H9 (cell line): Measurements from ENCODE around the gene IL12A. TPM values are rescaled to one million over a fixed set of nuclear protein-coding genes. Genes with fewer than 3 reads are reported as not detected.

Source experiments
- DNase-seq: peaks from one replicate; pipeline ENCODE4 v3.0.0-alpha.2; 2017
- H2AFZ ChIP-seq: one replicate; pipeline ENCODE4 v1.6.1; 2013; ENCODE audit warnings: mild to moderate bottlenecking, low read length, control low read depth, moderate library complexity
- H2AK5ac ChIP-seq: 2 replicates; pipeline ENCODE4 v1.6.1; 2013; ENCODE audit warnings: low read length, control low read depth, mixed read lengths; ENCODE audit not compliant: insufficient read length
- H2BK120ac ChIP-seq: one replicate; pipeline ENCODE4 v1.6.1; 2013; ENCODE audit warnings: low read depth, mild to moderate bottlenecking, low read length, control low read depth, inconsistent platforms; ENCODE audit not compliant: poor library complexity, severe bottlenecking
- H2BK12ac ChIP-seq: 2 replicates; pipeline ENCODE4 v1.6.1; 2013; ENCODE audit warnings: low read length, control low read depth, mixed read lengths, low read depth; ENCODE audit not compliant: insufficient read length
- H2BK15ac ChIP-seq: 2 replicates; pipeline ENCODE4 v1.6.1; 2013; ENCODE audit warnings: low read depth, low read length, control low read depth
- H2BK20ac ChIP-seq: one replicate; pipeline ENCODE4 v1.6.1; 2013; ENCODE audit warnings: low read depth, mild to moderate bottlenecking, low read length, control low read depth, inconsistent platforms; ENCODE audit not compliant: poor library complexity, severe bottlenecking
- H2BK5ac ChIP-seq: 2 replicates; pipeline ENCODE4 v1.6.1; 2013; ENCODE audit warnings: low read length, control low read depth, mixed read lengths; ENCODE audit not compliant: insufficient read length
- H3K14ac ChIP-seq: 2 replicates; pipeline ENCODE4 v1.6.1; 2013; ENCODE audit warnings: low read length, control low read depth; ENCODE audit not compliant: insufficient read depth
- H3K18ac ChIP-seq: 2 replicates; pipeline ENCODE4 v1.6.1; 2013; ENCODE audit warnings: low read depth, mild to moderate bottlenecking, mixed read lengths, low read length, control low read depth; ENCODE audit not compliant: insufficient read length
- H3K23ac ChIP-seq: 2 replicates; pipeline ENCODE4 v1.6.1; 2013; ENCODE audit warnings: low read length, control low read depth, mixed read lengths, low read depth; ENCODE audit not compliant: insufficient read length
- H3K23me2 ChIP-seq: 2 replicates; pipeline ENCODE4 v1.6.1; 2013; ENCODE audit warnings: low read depth, mild to moderate bottlenecking, mixed read lengths, low read length, control low read depth; ENCODE audit not compliant: insufficient read length, poor library complexity, severe bottlenecking
- H3K27ac ChIP-seq: 2 replicates; pipeline ENCODE4 v1.5.1; 2013; ENCODE audit warnings: low read length, control low read depth, mixed read lengths, low read depth; ENCODE audit not compliant: insufficient read length
- H3K27me3 ChIP-seq: 2 replicates; pipeline ENCODE4 v1.6.1; 2013; ENCODE audit warnings: low read length, control low read depth, inconsistent platforms; ENCODE audit not compliant: insufficient read depth
- H3K4ac ChIP-seq: 2 replicates; pipeline ENCODE4 v1.6.1; 2013; ENCODE audit warnings: low read depth, mild to moderate bottlenecking, control low read depth, inconsistent platforms, low read length, moderate library complexity
- H3K4me1 ChIP-seq: 2 replicates; pipeline ENCODE4 v1.6.1; 2013; ENCODE audit warnings: low read length, control low read depth, inconsistent platforms; ENCODE audit not compliant: insufficient read depth
- H3K4me2 ChIP-seq: 2 replicates; pipeline ENCODE4 v1.6.1; 2013; ENCODE audit warnings: low read length, control low read depth, mixed read lengths; ENCODE audit not compliant: insufficient read length, insufficient read depth
- H3K56ac ChIP-seq: 2 replicates; pipeline ENCODE4 v1.6.1; 2013; ENCODE audit warnings: low read depth, mild to moderate bottlenecking, mixed read lengths, low read length, control low read depth; ENCODE audit not compliant: insufficient read length
- H3K79me1 ChIP-seq: 2 replicates; pipeline ENCODE4 v1.6.1; 2013; ENCODE audit warnings: low read depth, mild to moderate bottlenecking, moderate library complexity, low read length, control low read depth, inconsistent platforms; ENCODE audit not compliant: insufficient read depth, poor library complexity, severe bottlenecking
- H3K79me2 ChIP-seq: 2 replicates; pipeline ENCODE4 v1.6.1; 2013; ENCODE audit warnings: low read length, control low read depth, inconsistent platforms; ENCODE audit not compliant: insufficient read depth
- H3K9ac ChIP-seq: 2 replicates; pipeline ENCODE4 v1.6.1; 2013; ENCODE audit warnings: low read length, control low read depth, mixed read lengths; ENCODE audit not compliant: insufficient read length; ENCODE audit errors: extremely low read depth
- H3K9me3 ChIP-seq: one replicate; pipeline ENCODE4 v1.6.1; 2013; ENCODE audit warnings: low read depth, low read length, inconsistent platforms; ENCODE audit not compliant: control insufficient read depth
- H3T11ph ChIP-seq: one replicate; pipeline ENCODE4 v1.6.1; 2013; ENCODE audit warnings: mild to moderate bottlenecking, low read length, control low read depth, inconsistent platforms
- H4K20me1 ChIP-seq: one replicate; pipeline ENCODE4 v1.6.1; 2013; ENCODE audit not compliant: control insufficient read depth, insufficient read length, insufficient read depth
- H4K5ac ChIP-seq: 2 replicates; pipeline ENCODE4 v1.6.1; 2013; ENCODE audit warnings: low read depth, mild to moderate bottlenecking, mixed read lengths, low read length, control low read depth; ENCODE audit not compliant: insufficient read length
- H4K8ac ChIP-seq: replicated peaks from 2 replicates; pipeline ENCODE4 v1.6.1; 2013; ENCODE audit warnings: low read length, control low read depth, mixed read lengths, low read depth; ENCODE audit not compliant: insufficient read length
- H4K91ac ChIP-seq: 2 replicates; pipeline ENCODE4 v1.6.1; 2013; ENCODE audit warnings: low read depth, mild to moderate bottlenecking, moderate library complexity, mixed read lengths, low read length, control low read depth; ENCODE audit not compliant: insufficient read length
- H3K27ac Mint-ChIP-seq, 3 experiments: 2 replicates in 2 of 3; 3 replicates in 1 of 3; pipeline ENCODE4 v1.8.0; 2020 to 2021; ENCODE audit warnings: mixed read lengths in 3 of 3, mild to moderate bottlenecking in 1 of 3, moderate library complexity in 1 of 3
- H3K27me3 Mint-ChIP-seq: 2 replicates; pipeline ENCODE4 v1.8.0; 2021; ENCODE audit warnings: low read depth, mild to moderate bottlenecking, moderate library complexity, mixed read lengths
- H3K36me3 Mint-ChIP-seq, 3 experiments: 2 replicates in 2 of 3; 3 replicates in 1 of 3; pipeline ENCODE4 v1.8.0; 2020 to 2021; ENCODE audit warnings: low read depth in 3 of 3, mixed read lengths in 3 of 3; ENCODE audit not compliant: insufficient read depth in 1 of 3
- H3K4me1 Mint-ChIP-seq, 2 experiments: 2 replicates each; pipeline ENCODE4 v1.8.0; 2020; ENCODE audit warnings: mixed read lengths in 2 of 2
- H3K4me3 Mint-ChIP-seq, 2 experiments: 2 replicates in 1 of 2; 3 replicates in 1 of 2; pipeline ENCODE4 v1.8.0; 2020 to 2021; ENCODE audit warnings: mild to moderate bottlenecking in 2 of 2, mixed read lengths in 2 of 2, moderate library complexity in 1 of 2
- H3K9me3 Mint-ChIP-seq, 2 experiments: 2 replicates in 1 of 2; 3 replicates in 1 of 2; pipeline ENCODE4 v1.8.0; 2020; ENCODE audit warnings: mild to moderate bottlenecking in 2 of 2, mixed read lengths in 2 of 2, moderate library complexity in 1 of 2
- WGBS: extraction: QIAGEN DNeasy Blood & Tissue Kit; methylation state at CpG from one replicate; pipeline ENCODE4 v1.1.7; 2013; ENCODE audit warnings: missing lambda C conversion rate, low lambda C conversion rate, mixed read lengths; ENCODE audit not compliant: insufficient read length; ENCODE audit errors: extremely low coverage; 5-methylcytosine and 5-hydroxymethylcytosine counted together
- total RNA-seq: library from RNA; stranded (reverse); gene quantifications from 2 replicates; pipeline ENCODE4 v1.2.1, GENCODE V29; 2021
- TF ChIP-seq, protein P1 (sequence below): fragments of 200-600 bp; sonication (generic); conservative IDR thresholded peaks from 3 replicates; pipeline ENCODE4 v1.8.0; 2021; ENCODE audit warnings: antibody characterized with exemption, mild to moderate bottlenecking

Gene IL12A
- total RNA-seq, 1 experiment from 2014 or later = 0.50 TPM

DNA sequence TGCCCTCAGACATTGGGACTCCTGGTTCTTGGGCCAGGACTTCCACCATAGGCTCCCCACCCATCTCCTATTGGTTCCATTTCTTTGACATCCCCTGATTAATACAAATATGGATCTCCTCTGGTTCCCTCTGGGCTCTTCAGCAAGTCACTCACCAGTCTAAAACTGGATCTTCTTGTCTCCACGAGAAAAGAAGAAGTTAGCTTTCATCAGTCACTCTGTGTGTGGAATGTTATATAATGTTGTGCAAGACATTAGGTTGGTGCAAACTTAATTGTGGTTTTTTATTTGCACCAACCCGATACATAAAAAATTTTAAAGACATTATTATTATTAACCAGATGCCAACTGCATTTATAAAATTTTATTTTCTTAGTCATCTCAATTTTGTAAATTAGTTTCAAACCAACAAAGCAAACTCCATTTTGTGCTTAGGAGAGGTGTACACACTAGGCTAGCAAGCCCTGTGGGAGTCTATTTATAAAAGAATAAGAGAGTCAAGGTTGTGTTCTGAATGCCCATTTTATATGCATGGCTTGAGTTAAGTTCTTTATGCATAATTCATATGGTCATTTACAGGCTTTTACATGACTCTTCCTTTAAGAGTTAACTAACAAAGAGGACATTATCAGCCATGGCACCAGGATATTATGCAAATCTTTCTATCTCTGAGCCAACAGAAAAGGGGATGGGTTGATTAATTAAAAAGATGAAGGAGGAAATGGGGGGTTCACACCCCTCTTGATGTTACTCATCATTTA, 35.1 kb upstream of the IL12A start:
- no peaks in the 10 kb centered on the region for H3K27me3 ChIP-seq
- no peaks in the 10 kb centered on the region for H3K4me1 ChIP-seq
- H3K23me2 ChIP-seq = no peaks in the 10 kb centered on the region
- no peak overlapping the region for H4K8ac ChIP-seq
- TF ChIP-seq, protein P1, sequence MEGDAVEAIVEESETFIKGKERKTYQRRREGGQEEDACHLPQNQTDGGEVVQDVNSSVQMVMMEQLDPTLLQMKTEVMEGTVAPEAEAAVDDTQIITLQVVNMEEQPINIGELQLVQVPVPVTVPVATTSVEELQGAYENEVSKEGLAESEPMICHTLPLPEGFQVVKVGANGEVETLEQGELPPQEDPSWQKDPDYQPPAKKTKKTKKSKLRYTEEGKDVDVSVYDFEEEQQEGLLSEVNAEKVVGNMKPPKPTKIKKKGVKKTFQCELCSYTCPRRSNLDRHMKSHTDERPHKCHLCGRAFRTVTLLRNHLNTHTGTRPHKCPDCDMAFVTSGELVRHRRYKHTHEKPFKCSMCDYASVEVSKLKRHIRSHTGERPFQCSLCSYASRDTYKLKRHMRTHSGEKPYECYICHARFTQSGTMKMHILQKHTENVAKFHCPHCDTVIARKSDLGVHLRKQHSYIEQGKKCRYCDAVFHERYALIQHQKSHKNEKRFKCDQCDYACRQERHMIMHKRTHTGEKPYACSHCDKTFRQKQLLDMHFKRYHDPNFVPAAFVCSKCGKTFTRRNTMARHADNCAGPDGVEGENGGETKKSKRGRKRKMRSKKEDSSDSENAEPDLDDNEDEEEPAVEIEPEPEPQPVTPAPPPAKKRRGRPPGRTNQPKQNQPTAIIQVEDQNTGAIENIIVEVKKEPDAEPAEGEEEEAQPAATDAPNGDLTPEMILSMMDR = no peak
- H3K79me1 ChIP-seq = no peaks in the 10 kb centered on the region
- no peaks in the 10 kb centered on the region for H3K9me3 ChIP-seq
- H3K79me2 ChIP-seq = no peaks in the 10 kb centered on the region
- Mint-ChIP-seq H3K4me1 (peaks cover 5 to 7% of the 10 kb centered on the region in 2 experiments), H3K4me3 (no peak overlapping the region), H3K27me3 (no peaks in the 10 kb centered on the region), H3K27ac (no peak overlapping the region), H3K9me3 (peaks cover 0 to 2% of the 10 kb centered on the region in 2 experiments; a peak in 2 of 5 replicates), H3K36me3 (peaks cover 0 to 5% (median 0%) of the 10 kb centered on the region in 3 experiments; a peak in 2 of 7 replicates)
- H3K4me2 ChIP-seq = no peak overlapping the region
- H2BK120ac ChIP-seq = no peak overlapping the region
- no peak overlapping the region for H3K23ac ChIP-seq
- H3K27ac ChIP-seq = no peak overlapping the region
- H3T11ph ChIP-seq = no peak overlapping the region
- no peak overlapping the region for H3K18ac ChIP-seq
- no peak overlapping the region for H2AK5ac ChIP-seq
- H4K91ac ChIP-seq = no peak overlapping the region
- H2AFZ ChIP-seq = no peak overlapping the region
- no peak overlapping the region for H3K56ac ChIP-seq
- no peak overlapping the region for H2BK12ac ChIP-seq
- no peak overlapping the region for H2BK20ac ChIP-seq
- no peaks in the 10 kb centered on the region for H4K20me1 ChIP-seq
- no peak for DNase-seq
- no peak overlapping the region for H4K5ac ChIP-seq
- H3K14ac ChIP-seq = no peak overlapping the region
- no peak overlapping the region for H3K4ac ChIP-seq
- WGBS = no CpG with 5 or more reads among the region's 2 CpGs
- no peak overlapping the region for H2BK5ac ChIP-seq
- no peak overlapping the region for H2BK15ac ChIP-seq
- no peak overlapping the region for H3K9ac ChIP-seq
